Stimulated activated CD4-positive, alpha-beta T cell treated with anti-CD3 and anti-CD28 coated beads, Interleukin-15, amount 100 ng/mL, for 24 hours (primary cell): Measurements from ENCODE around the gene RASAL1.

ENCODE experiments used
- DNase-seq: peaks from one replicate; pipeline ENCODE4 v3.0.0-alpha.2; 2020

RASAL1 gene

GRCh38 chr12:113070117-113070906 lies 65.2 kb downstream of the RASAL1 start:
- DNase-seq: peak; percentile 62

GRCh38 chr12:113069751-113070116 lies 65.8 kb downstream of the RASAL1 start:
- DNase-seq: no peak

DNA sequence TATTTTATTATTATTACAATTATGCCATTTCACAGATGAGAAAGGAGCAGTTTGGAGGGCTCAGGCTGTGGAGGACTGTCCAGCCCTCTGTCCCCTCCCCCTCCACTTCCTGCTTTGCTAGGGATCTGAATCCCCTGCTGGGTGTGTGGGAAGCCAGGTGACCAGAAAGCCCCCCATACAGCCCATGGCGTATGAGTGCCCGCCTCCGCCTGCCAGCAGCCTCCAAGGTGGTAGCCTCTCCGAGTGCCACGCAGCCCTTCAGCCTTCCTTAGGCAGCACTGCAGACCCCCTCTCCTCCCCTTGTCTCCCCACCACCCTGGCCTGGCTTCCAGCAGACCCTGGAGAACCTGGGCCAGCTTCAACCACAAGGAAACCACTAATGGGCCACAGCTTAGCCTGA lies 66.4 kb downstream of the RASAL1 start:
- no peak for DNase-seq

GRCh38 chr12:113067987-113068935 lies 67.3 kb downstream of the RASAL1 start:
- no peak for DNase-seq

- no peak for DNase-seq
Observed at GRCh38 chr12:113066813-113067400, 68.7 kb downstream of the RASAL1 start.

DNA sequence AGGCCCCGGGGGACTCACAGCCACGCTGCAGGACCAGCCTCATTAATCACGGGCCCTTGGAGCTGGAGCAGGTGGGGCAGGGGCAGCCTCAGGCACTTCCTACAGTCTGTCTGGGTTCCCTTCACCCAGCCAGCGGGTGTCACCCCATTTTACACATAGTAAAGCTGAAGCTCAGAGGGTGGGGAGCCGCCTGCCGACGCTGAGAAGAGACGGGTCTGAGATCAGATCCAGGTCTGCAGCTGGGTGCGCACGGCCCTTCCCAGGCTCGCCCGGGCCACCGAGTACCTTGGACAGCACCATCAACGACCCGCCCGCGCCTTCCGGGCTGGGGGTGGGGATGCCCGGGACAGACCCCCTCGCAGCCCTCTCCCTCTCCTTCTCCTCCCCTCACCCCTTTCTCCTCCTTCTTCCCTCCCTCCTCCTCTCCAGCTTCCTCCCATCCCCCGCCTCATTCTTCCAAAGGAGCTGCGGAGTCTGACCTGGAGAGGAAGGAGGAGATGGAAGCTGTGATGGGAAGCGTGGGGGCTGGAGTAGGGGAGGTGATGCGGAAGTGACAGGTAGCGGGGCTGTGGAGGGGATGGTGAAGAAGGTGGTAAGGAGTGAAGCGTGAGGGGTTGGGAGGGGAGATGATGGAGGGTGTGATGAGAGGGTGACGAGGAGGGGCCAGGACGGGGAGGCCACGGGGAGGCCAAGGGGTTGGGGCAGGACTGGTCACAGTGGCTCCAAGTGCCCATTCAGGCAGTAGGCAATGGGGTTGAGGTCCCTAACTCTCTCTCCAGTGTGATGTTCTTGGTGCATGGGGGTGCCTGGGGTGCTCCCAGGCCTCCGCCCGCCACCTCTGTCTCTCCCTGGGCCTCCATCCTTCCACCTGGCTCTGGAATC lies 70.2 kb downstream of the RASAL1 start:
- DNase-seq: no peak

DNA sequence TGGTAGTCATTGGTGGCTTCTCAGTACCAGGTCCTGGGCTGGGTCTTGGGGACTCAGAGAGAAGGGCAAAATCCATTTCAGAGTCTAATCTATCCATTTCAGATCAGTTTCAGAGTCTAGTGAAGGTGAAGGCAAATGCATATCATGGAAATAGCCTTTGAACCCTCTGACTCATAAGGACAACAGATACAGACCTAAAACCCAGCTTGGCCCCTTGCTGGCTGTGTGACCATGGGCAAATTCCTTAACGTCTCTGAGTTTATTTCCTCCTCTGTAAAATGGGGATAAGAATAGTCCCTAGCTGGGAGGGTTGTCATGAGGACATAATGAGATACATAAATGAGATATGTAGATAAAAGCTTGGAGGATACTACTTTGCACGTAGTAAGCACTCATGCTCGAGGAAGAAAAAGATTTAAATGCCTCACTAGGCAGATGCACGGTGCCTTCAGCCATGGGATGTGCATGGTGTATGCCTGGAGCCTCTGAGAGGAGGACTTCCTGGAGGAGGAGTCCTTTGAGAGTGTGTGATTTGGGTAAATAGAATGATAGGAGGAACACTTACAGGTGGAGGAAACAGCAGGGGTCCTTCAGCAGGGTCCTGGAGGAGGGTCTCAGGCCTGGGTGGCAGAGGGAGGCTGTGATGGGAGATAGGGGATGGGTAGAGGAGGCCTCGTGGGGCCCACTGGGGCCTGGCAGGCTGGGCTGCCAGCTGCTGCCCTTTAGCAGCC lies 71.0 kb downstream of the RASAL1 start:
- DNase-seq: no peak

DNA sequence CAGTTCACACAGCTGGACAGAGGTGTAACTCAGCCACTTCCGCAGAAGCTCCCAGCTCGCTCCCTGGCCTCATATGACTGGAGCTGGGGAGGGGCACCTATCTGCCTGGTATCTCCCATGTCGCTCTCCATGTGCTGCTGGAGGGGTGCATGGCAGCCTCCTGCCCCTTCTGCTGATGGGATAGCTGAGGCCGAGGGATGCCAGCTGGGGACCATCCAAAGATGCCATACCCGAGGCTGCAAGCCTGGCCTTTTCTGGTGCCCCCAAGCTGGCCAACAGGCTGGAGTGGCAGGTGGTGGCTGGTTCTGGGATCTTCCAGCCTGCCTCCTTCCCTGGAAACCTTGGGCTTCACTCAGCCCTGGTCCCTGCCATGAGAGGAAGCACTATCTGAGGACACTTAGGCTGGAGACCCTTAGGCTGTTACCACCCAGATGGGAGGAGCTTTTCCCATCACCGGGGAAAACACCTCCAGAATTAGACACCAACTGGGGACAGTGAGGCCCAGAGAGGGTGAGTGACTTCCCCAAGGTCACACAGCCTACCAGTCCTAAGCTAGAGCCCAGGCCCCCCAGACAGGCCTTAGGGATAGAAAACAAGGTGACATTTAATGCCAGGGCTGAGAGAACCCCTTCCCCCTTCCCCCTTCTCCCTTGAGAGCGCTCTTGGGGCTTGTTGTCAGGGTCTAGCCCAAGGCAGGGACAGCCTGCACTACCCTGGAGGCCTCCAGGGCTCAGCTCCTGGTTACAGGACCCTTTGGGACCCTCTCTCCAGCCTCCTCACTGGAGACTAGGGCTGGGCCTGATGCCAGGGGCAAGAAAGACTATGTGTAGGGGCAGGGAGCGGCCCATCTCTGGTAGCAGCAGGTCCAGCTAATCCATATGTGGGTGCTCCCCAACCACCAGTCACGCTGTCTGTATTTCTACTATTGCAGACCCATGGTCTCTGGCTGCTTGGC lies 71.9 kb downstream of the RASAL1 start:
- no peak for DNase-seq

DNA sequence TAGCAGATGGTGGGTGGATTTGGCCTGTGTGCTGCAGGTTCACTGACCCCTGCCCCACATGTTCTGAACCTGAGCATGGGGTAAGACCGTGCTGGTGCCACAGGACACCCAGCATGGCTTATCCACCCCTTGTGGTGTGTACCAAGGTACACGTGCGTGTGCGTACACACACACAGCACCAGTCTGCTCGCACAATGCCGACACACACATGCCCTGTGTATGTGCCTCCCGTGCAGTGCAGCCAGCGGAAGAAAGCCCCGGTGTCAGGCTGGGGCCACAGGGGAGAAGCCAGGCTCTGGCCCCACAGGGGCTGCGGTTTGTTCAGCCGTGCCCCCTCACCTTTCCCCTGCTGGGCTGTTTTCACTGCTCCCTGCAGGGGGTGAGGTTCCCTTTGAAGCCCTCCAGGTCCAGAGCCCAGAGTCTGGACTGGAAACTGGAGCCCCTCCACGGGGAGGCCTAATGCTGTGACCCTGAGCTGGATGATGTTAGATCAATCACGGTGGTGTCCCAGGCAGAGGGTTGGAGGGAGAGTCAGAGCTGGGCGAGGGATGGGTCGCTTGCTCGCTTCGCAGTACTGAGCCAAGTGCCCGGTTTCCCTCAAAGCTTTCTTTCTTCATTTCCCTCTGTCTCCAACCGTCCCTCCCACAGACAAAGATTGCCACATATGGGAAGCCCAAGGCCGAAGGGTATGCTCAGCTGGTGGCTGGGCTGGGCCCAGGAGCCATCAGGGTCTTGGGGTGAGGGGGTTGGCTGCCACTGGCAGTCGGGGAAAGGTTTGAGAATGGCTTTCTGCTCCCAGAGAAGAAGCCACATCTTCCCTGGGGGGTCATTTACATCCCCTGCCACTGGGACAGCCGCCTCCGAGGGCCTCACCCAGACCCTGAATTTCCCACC lies 72.8 kb downstream of the RASAL1 start:
- DNase-seq: no peak

- no peak for DNase-seq
Observed at GRCh38 chr12:113061061-113061694, 74.4 kb downstream of the RASAL1 start.

DNA sequence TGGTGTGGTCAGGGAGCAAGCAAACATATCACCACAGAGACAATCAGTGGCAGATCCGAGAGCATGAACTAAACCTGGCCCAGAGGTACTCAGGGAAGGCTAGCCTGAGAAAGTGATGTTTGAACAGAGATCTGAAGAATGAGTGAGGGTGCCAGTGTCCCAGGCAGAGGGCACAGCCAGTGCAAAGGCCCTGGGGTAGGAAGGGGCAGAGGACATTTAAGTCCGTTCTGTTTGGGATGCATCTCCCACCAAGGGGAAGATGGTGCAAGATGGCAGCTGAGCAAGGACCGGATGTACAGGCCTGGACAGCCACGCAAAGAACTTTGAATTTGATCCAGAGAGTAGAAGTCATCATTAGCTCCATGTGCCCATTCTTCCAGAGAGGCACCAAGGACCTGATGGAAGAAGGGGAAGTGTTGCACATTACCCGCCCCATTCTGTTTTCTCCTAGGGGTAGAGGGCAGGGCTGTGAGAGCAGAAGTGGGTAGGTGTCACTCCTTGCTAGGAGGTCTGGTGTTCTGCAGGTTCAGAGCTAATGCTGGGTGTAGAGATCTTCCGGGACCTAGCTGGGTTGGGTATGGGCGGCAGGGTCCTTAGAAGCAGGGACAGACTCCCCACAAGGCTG lies 75.1 kb downstream of the RASAL1 start:
- no peak for DNase-seq

DNA sequence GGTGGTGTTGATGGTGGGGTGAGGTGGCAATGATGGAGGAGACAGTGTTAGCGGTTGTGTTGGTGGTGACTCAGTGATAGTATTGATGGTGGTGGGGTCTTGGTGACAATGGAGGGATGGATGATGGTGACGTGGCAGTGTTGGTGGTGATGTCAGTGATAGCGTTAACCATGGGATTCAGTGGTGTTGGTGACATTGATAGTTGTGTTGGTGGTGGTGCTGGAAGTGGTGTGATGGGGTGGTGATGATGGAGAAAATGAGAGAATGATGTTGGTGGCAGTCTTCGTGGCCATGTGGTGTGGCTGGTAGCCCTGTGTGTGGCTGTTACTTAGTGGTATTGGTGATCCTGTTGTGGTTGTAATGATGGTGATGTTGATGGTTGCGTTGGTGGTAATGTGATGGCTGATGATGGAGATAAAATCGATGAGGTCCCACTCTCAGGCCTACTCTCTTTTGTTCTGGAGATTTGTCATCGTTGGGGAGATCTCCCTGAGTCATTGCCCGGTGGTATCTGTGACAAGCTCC lies 76.4 kb downstream of the RASAL1 start:
- peak; percentile 12 for DNase-seq

DNA sequence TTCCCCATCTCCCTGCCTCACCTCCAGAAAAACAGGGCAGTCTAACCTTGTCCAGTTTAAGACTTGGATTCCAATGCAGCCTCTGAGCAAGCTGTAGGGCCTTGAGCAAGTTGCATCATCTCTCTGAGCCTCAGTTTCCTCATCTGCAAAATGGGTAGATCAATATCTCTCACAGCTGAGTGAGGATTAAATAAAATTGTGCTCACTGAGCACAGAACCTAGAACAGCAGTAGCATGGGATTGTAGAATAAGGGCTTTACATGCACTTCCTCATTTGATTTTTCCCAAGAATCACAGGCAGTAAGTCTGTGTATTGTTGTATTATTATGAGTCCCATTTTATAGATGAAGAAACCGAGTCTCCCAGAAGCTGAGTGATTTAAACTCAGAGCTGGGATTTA lies 77.0 kb downstream of the RASAL1 start:
- DNase-seq: no peak

GRCh38 chr12:113057565-113058485 lies 77.7 kb downstream of the RASAL1 start:
- DNase-seq: peak; percentile 20

DNA sequence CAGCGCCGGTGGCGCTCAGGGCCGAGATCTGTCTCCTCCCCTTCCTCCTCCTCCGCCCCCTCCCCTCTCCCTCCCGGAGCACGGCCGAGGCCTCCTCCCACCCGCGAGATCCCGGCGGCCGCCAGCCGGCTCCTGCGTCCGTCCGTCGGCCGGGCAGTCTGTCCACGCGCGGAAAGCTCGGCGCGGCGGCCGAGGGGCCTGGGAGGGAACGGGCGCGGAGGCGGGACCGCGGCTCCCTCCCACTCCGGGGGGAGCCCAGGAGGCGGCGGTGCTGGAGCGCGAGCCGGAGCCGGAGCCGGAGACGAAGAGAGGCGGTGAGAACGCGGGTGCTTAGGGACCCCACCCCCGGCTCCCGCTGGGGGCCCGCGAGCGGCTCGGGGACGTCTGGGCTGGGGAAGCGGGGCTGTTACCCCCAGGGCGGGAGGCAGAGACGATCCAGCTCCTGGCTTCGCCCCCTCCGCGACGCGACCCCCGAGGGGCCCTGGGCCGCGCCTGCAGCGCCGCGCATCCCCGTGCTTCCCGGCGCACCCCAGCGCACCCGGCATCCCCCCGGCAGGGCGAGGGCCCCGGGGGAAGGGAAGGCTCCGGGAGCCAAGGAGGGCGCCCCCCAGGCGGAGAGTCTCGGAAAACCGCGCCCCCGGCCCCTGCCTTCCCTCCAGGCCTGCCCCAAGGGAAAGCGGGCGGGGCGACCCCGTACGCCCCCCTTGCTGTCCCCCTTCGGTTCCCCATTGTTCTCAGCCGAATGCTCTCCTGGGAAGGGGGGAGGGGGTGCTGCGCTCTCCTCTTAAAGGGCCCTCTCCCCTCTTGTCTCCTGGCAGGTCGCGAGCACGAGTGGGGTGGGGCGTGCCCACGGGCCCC lies 78.7 kb downstream of the RASAL1 start, which contains the start of gene DTX1:
TSS of gene DTX1 (plus strand) at position 100 of the 858 bp plus-strand sequence. CDS start 1,463 bp downstream, outside the sequence.
- DNase-seq: peak; percentile 65

- DNase-seq: no peak
Observed at GRCh38 chr12:113056381-113056630, 79.3 kb downstream of the RASAL1 start.
